Thymus (tissue), 11 donors: ENCODE data around the gene PGM5. TPM values are rescaled to one million over a fixed set of nuclear protein-coding genes. Genes with fewer than 3 reads are reported as not detected.
A peak's percentile ranks its signal among the peaks of the same experiment; 100 is the strongest.
"Not testable (repeated sequence)": the region's sequence is repeated elsewhere in the genome, so short reads cannot be mapped to it uniquely, and the experiment has no call there.

Source experiments
- DNase-seq, 9 donors: peaks; one replicate each; pipeline ENCODE4 v3.0.0-alpha.2; 2013; ENCODE audit warnings: low spot score in 9 of 9, low read depth in 6 of 9, missing footprints in 1 of 9
- H3K27ac ChIP-seq, 2 donors: one replicate each; pipeline ENCODE4 v1.5.1; 2013; ENCODE audit warnings: control low read depth in 1 of 2, low read depth in 1 of 2, low read length in 1 of 2, mild to moderate bottlenecking in 1 of 2, moderate library complexity in 1 of 2
- H3K27me3 ChIP-seq, 2 donors: one replicate each; pipeline ENCODE4 v1.5.1; 2013; ENCODE audit warnings: low read length in 1 of 2; ENCODE audit not compliant: control insufficient read depth in 2 of 2, insufficient read depth in 1 of 2
- H3K36me3 ChIP-seq, 2 donors: one replicate each; pipeline ENCODE4 v1.5.1; 2013; ENCODE audit warnings: low read length in 1 of 2, mild to moderate bottlenecking in 1 of 2, moderate library complexity in 1 of 2; ENCODE audit not compliant: control insufficient read depth in 2 of 2, insufficient read depth in 2 of 2
- H3K4me1 ChIP-seq, 2 donors: one replicate each; pipeline ENCODE4 v1.5.1; 2013; ENCODE audit warnings: low read length in 2 of 2; ENCODE audit not compliant: control insufficient read depth in 2 of 2, insufficient read depth in 2 of 2
- H3K4me3 ChIP-seq, 2 donors: one replicate each; pipeline ENCODE4 v1.5.1; 2013; ENCODE audit warnings: low read length in 2 of 2, control low read depth in 1 of 2, mild to moderate bottlenecking in 1 of 2
- H3K9me3 ChIP-seq, 2 donors: one replicate each; pipeline ENCODE4 v1.5.1; 2013; ENCODE audit warnings: low read length in 1 of 2, mild to moderate bottlenecking in 1 of 2; ENCODE audit not compliant: control insufficient read depth in 2 of 2, insufficient read depth in 1 of 2
- WGBS: extraction: QIAGEN DNeasy Blood & Tissue Kit; methylation state at CpG from one replicate; pipeline ENCODE4 v1.1.7; 2013; 5-methylcytosine and 5-hydroxymethylcytosine counted together
- polyA plus RNA-seq: library from polyadenylated mRNA; stranded (reverse); fragments of 200-250 nt; gene quantifications from one replicate; pipeline ENCODE4 v1.2.3, GENCODE V29; 2013
- total RNA-seq: library from RNA; stranded (reverse); fragments of 120-200 nt; gene quantifications from one replicate; pipeline ENCODE4 v1.2.4, GENCODE V29; 2013
- donor health status: healthy.

Gene PGM5
- total and polyA plus RNA-seq, 2 donors, result 4.3 to 5.2 TPM

DNA sequence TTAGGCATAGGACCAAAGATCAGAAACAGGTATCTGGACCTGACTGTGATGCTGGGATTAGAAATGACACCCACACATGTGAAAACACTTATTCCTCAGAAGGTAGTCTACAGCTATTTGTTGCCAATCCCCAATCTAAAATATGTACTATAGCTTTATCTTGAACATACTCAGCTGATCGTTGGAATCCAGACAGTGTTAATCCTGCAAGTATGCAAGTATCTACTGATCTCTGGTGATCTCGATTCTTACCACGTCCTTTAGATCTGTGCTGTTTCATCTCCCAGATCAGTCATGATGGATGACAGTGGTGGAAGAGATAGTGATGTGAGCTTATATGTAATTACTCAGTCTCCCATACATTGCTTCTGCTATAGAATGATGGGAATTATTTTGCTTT lies 41.4 kb downstream of the PGM5 start:
- DNase-seq, H3K27me3 ChIP-seq, H3K27ac ChIP-seq, H3K4me3 ChIP-seq, H3K9me3 ChIP-seq, H3K36me3 ChIP-seq, H3K4me1 ChIP-seq: not testable (repeated sequence)
- 87% methylated on average over 3 of the region's 3 CpGs for WGBS

DNA sequence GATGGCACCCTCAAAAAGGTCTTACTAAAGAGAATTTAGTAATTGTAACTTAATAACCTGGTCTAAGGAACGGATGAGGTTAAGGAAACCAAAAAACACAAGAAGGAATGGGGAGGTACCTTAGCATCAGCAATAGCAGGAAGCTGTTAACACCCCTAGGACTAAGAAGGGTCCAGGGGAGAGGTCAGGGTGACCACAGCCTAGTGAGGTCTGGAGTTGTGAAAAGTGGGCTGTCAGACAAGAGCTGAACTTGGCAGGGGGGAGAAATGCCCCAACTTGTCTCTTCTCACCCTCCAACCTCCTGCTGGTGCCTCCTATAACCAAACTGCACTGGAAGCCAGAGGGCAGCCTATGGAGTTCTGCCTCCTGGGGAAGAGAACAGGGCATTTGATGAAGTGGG lies 41.9 kb downstream of the PGM5 start:
- H3K9me3 ChIP-seq, DNase-seq, H3K4me3 ChIP-seq, H3K27me3 ChIP-seq, H3K36me3 ChIP-seq, H3K4me1 ChIP-seq, H3K27ac ChIP-seq: not testable (repeated sequence)
- 88% methylated on average over 1 of the region's 1 CpG for WGBS

DNA sequence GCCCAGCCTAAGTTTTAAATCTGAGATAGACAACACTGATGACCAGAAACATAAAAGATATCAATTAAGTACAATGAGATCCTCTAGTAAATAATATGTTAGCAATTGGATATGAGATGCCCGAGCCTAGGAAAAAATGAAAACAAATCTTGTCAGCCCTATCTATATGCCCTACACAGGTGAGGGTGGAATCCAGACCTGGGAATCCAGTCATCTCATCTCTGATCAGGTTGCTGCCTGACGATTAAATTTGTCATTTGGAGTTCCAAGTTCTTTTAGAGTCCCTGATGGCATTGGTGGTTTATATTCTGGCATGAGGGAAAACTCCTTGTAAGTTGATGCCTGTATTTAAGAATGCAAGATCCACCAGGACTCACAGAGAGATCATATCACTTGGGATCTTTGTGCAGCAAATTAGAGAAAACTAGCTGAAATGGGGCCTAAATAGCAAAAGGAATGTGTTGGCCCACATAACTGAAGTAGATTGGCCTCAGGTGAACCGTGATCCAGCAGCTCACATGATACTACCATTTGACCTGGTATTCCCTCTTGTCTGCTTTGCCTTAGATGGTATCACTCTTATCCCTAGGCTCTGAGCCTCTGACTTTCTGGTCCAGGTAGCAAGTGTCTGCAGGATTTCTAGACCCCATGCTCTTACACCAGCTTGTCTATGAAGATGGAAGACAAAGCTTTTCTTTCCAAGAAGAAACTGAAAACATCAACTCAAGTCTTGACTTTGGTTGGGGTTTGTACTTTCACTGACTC lies 48.2 kb downstream of the PGM5 start:
- not testable (repeated sequence) for H3K27me3 ChIP-seq, H3K9me3 ChIP-seq, DNase-seq, H3K4me1 ChIP-seq, H3K36me3 ChIP-seq, H3K4me3 ChIP-seq, H3K27ac ChIP-seq
- WGBS, result 95% methylated on average over 3 of the region's 3 CpGs

DNA sequence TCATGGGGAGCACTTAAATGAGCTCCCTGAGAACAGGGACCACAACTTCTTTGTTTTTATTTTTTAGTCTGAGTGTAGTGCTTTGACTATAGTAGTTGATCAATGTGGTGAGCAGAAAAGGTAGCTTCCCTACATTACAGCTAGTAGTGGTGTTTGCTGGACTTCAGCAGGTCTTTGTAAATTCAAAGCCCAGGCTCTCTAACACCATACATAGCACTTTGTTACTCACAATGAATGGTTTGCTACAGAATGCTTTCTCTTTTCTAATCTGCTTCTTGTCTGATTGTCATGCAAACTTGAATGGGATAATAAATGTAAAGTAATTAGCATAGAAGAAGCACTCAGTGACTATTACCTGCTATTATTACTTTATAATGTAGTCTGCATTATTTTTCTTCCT lies 55.5 kb downstream of the PGM5 start:
- not testable (repeated sequence) for H3K36me3 ChIP-seq, DNase-seq, H3K27ac ChIP-seq, H3K27me3 ChIP-seq, H3K4me1 ChIP-seq, H3K4me3 ChIP-seq, H3K9me3 ChIP-seq

GRCh38 chr9:68412754-68413153 lies 56.3 kb downstream of the PGM5 start:
- not testable (repeated sequence) for H3K4me1 ChIP-seq, H3K27me3 ChIP-seq, DNase-seq, H3K36me3 ChIP-seq, H3K27ac ChIP-seq, H3K9me3 ChIP-seq, H3K4me3 ChIP-seq
- 81% methylated on average over 2 of the region's 2 CpGs for WGBS

- not testable (repeated sequence) for H3K27ac ChIP-seq, H3K4me3 ChIP-seq, H3K9me3 ChIP-seq, DNase-seq, H3K27me3 ChIP-seq, H3K36me3 ChIP-seq, H3K4me1 ChIP-seq
- 98% methylated on average over 1 of the region's 1 CpG for WGBS
Measured at GRCh38 chr9:68415065-68415464, 58.7 kb downstream of the PGM5 start.

DNA sequence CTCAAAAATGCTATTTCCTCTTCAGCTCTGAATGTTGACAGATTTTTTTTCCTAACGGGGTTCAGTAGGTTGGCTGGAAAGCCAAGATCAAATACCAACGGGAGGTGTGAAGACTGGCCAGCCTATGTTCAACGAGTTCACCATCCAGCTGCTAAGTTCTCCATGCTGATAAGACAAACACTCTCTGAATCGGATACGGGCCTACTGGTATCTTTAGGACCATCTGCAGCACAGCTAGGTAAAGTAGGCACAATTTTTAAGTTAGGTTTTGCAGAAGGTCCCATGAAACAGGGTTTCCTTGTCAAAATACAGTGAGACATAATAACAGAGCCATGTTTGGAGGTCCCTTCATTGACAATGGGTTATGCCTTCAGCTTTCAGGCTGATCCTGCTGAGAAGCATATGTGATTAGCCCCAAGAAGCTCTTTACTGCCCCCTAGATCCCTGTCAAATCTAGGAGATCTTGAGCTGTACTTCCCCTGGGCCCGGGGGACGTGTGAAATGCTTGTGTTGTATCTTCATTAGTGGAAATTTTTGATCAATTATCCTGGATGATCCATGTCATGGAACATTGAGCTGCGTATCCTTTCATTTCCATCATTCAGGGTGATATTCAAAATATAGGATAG lies 60.6 kb downstream of the PGM5 start:
- peak in 4 of 9 donors; percentile 3 to 34 (median 20) for DNase-seq
- Histone ChIP-seq H3K27me3 (peaks cover 0 to 3% of the 10 kb centered on the region in 2 donors), H3K4me3 (no peak overlapping the region), H3K4me1 (no peaks in the 10 kb centered on the region), H3K36me3 (no peaks in the 10 kb centered on the region), H3K9me3 (no peaks in the 10 kb centered on the region), H3K27ac (no peak overlapping the region)
- WGBS, result 67% methylated on average over 8 of the region's 8 CpGs

DNA sequence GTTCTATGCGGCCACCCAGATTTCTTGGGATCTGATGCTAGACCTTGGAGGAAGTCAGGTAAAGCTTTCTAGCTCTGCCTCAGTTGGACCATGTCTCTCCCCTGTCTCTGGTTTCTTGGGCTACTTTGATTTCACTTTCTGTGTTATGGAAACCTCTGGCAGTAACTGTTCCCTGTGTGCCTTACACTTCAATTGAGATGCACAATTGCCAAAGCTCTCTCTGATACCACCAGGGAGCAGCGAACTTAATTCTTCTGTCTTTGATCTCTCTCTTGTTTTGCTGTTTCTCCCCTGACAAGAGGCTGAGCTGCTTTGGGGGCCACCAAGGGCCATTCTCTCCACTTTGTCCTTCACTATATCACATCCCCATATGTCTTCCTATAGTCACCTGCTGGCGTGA lies 61.4 kb downstream of the PGM5 start:
- H3K4me1 ChIP-seq, result no peaks in the 10 kb centered on the region
- H3K27ac ChIP-seq, result no peak overlapping the region
- H3K4me3 ChIP-seq, result no peak overlapping the region
- DNase-seq, result no peak
- no peaks in the 10 kb centered on the region for H3K36me3 ChIP-seq
- 97% methylated on average over 3 of the region's 3 CpGs for WGBS
- H3K27me3 ChIP-seq, result peaks cover 0 to 3% of the 10 kb centered on the region in 2 donors
- H3K9me3 ChIP-seq, result no peaks in the 10 kb centered on the region

DNA sequence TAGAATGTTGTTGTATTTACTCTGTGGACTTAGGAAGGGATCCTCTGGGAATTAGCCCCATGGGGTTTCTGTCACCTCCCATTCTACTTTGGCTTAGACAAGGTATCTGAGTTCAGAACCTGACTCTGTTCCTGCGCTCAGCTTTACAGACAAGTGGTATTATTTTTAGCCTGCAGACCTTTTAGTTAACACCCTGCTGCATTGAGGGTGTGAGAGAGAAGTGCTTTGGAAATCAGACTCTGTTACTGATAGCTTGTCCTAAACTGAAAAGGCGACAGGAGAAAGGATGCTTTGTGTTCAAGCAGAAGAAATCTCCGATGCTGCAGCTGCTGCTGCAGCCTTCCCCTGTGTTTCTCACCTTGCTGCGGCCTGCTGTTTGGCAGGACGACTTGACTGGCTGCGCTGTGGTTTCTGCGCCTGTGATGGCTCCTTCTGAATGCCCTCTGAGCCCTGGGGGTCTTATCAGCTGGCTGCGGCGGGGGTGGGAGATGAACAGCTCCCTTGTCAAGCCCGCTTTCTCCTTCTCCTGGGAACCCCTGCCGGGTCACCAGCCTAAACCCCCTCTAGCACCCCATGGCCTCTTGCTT lies 61.9 kb downstream of the PGM5 start:
- no peak for DNase-seq
- Histone ChIP-seq H3K36me3 (no peaks in the 10 kb centered on the region), H3K9me3 (no peaks in the 10 kb centered on the region), H3K4me3 (no peak overlapping the region), H3K27me3 (peaks cover 0 to 3% of the 10 kb centered on the region in 2 donors), H3K27ac (no peak overlapping the region), H3K4me1 (no peaks in the 10 kb centered on the region)
- 90% methylated on average over 11 of the region's 11 CpGs for WGBS
